GM23338 (cell line): Measurements from ENCODE around the gene SETD1A. TPM values are rescaled to one million over a fixed set of nuclear protein-coding genes. Genes with fewer than 3 reads are reported as not detected.

Experiments used
- ATAC-seq: fragments of 200-7000 bp; cut with Tn5 transposase; 3 replicates; pipeline ENCODE4 v1.9.1; 2020
- DNase-seq: peaks from one replicate; pipeline ENCODE4 v3.0.0-alpha.2; 2015; ENCODE audit warnings: low spot score
- H2AFZ ChIP-seq: fragments of 200-600 bp; sonication (generic); 2 replicates; pipeline ENCODE4 v1.8.0; 2016; ENCODE audit warnings: antibody characterized with exemption, mild to moderate bottlenecking, moderate library complexity
- H3F3A ChIP-seq: fragments of 200-600 bp; sonication (generic); replicated peaks from 2 replicates; pipeline ENCODE4 v1.8.0; 2017; ENCODE audit warnings: antibody characterized with exemption, mixed run types, low read depth
- H3K27ac ChIP-seq: fragments of 200-600 bp; sonication (generic); 2 replicates; pipeline ENCODE4 v1.6.1; 2016; ENCODE audit warnings: low read depth
- H3K27me3 ChIP-seq: fragments of 200-600 bp; sonication (generic); 2 replicates; pipeline ENCODE4 v1.8.0; 2016; ENCODE audit warnings: mild to moderate bottlenecking, mixed run types, moderate library complexity; ENCODE audit not compliant: insufficient read depth
- H3K36me3 ChIP-seq: fragments of 200-600 bp; sonication (generic); 2 replicates; pipeline ENCODE4 v1.8.0; 2016; ENCODE audit warnings: mild to moderate bottlenecking; ENCODE audit not compliant: insufficient read depth
- H3K4me1 ChIP-seq: fragments of 200-600 bp; sonication (generic); 2 replicates; pipeline ENCODE4 v1.8.0; 2016; ENCODE audit warnings: mild to moderate bottlenecking, moderate library complexity; ENCODE audit not compliant: insufficient read depth
- H3K4me2 ChIP-seq: fragments of 200-600 bp; sonication (generic); 2 replicates; pipeline ENCODE4 v1.7.1; 2017; ENCODE audit warnings: mixed run types
- H3K4me3 ChIP-seq: fragments of 200-600 bp; sonication (generic); 2 replicates; pipeline ENCODE4 v1.6.1; 2016; ENCODE audit warnings: mixed run types
- H3K79me2 ChIP-seq: fragments of 200-600 bp; sonication (generic); replicated peaks from 2 replicates; pipeline ENCODE4 v1.8.0; 2017; ENCODE audit warnings: mild to moderate bottlenecking; ENCODE audit not compliant: insufficient read depth
- H3K9me2 ChIP-seq: fragments of 200-600 bp; sonication (generic); 2 replicates; pipeline ENCODE4 v1.8.0; 2017; ENCODE audit not compliant: insufficient read depth
- H4K20me1 ChIP-seq: fragments of 200-600 bp; sonication (generic); replicated peaks from 2 replicates; pipeline ENCODE4 v1.8.0; 2017; ENCODE audit warnings: mild to moderate bottlenecking; ENCODE audit not compliant: insufficient read depth
- H3K27ac Mint-ChIP-seq: 2 replicates; pipeline ENCODE4 v1.8.0; 2020; ENCODE audit warnings: inconsistent platforms, mild to moderate bottlenecking, moderate library complexity, mixed read lengths
- H3K27me3 Mint-ChIP-seq: 3 replicates; pipeline ENCODE4 v1.8.0; 2022; ENCODE audit warnings: low read depth, mild to moderate bottlenecking, moderate library complexity, mixed read lengths, inconsistent platforms; ENCODE audit not compliant: insufficient read depth, poor library complexity
- H3K36me3 Mint-ChIP-seq: 3 replicates; pipeline ENCODE4 v1.8.0; 2021; ENCODE audit warnings: low read depth, mild to moderate bottlenecking, inconsistent platforms, moderate library complexity, mixed read lengths
- H3K4me1 Mint-ChIP-seq: 3 replicates; pipeline ENCODE4 v1.8.0; 2020; ENCODE audit warnings: mild to moderate bottlenecking, inconsistent platforms, mixed read lengths
- H3K4me3 Mint-ChIP-seq: 3 replicates; pipeline ENCODE4 v1.8.0; 2021; ENCODE audit warnings: moderate library complexity, mild to moderate bottlenecking, inconsistent platforms, mixed read lengths
- H3K9me3 Mint-ChIP-seq: 3 replicates; pipeline ENCODE4 v1.8.0; 2020; ENCODE audit warnings: moderate library complexity, mild to moderate bottlenecking, inconsistent platforms, mixed read lengths
- CREB1 ChIP-seq: fragments of 250-450 bp; sonication (Bioruptor Pico); IDR thresholded peaks from 2 replicates; pipeline ENCODE4 v1.5.0; 2020; ENCODE audit warnings: low read depth, mild to moderate bottlenecking, moderate library complexity
- CTCF ChIP-seq, 2 experiments: fragments of 200-600 bp in 1 of 2; sonication (generic) in 1 of 2; conservative IDR thresholded peaks; 2 replicates each; pipeline versions ENCODE4 v1.5.1 to v1.6.1; 2016 to 2017; ENCODE audit warnings: antibody characterized with exemption in 2 of 2, low read depth in 2 of 2, mild to moderate bottlenecking in 2 of 2, moderate library complexity in 1 of 2
- EZH2 ChIP-seq: fragments of 200-600 bp; sonication (generic); IDR thresholded peaks from one replicate; pipeline ENCODE4 v1.8.0; 2017; ENCODE audit warnings: antibody characterized with exemption, mild to moderate bottlenecking, low read depth; ENCODE audit not compliant: unreplicated experiment
- EZH2phosphoT487 ChIP-seq: fragments of 200-600 bp; sonication (generic); IDR thresholded peaks from one replicate; pipeline ENCODE4 v1.8.1; 2018; ENCODE audit warnings: antibody characterized with exemption; ENCODE audit not compliant: unreplicated experiment
- JUNB ChIP-seq: IDR thresholded peaks from one replicate; pipeline ENCODE4 v1.6.1; 2016; ENCODE audit warnings: antibody characterized with exemption; ENCODE audit not compliant: unreplicated experiment
- NANOG ChIP-seq: IDR thresholded peaks from 2 replicates; pipeline ENCODE4 v1.6.1; 2016; ENCODE audit warnings: antibody characterized with exemption, borderline replicate concordance
- POLR2AphosphoS5 ChIP-seq: IDR thresholded peaks from 2 replicates; pipeline ENCODE4 v1.6.1; 2016; ENCODE audit warnings: antibody characterized with exemption, low read depth
- STAT1 ChIP-seq: IDR thresholded peaks from one replicate; pipeline ENCODE4 v1.6.1; 2016; ENCODE audit warnings: antibody characterized with exemption; ENCODE audit not compliant: unreplicated experiment
- ZNF114 ChIP-seq: fragments of 250-450 bp; sonication (Bioruptor Pico); IDR thresholded peaks from 2 replicates; pipeline ENCODE4 v1.5.0; 2020; ENCODE audit warnings: mild to moderate bottlenecking, moderate library complexity
- ZNF331 ChIP-seq: fragments of 250-450 bp; sonication (Bioruptor Pico); IDR thresholded peaks from 2 replicates; pipeline ENCODE4 v1.5.0; 2020; ENCODE audit warnings: low read depth, mild to moderate bottlenecking, moderate library complexity
- polyA plus RNA-seq: library from polyadenylated mRNA; unstranded; fragments of >200 nt; fragmentation: Nextera tagmentation; extraction: Ambion mirVana; gene quantifications from 2 replicates; pipeline ENCODE4 v1.2.1, GENCODE V29; 2016
- total RNA-seq: library from RNA; depleted of rRNA; stranded (reverse); fragments of >200 nt; shearing (Covaris generic); gene quantifications from 2 replicates; pipeline ENCODE4 v1.2.3, GENCODE V29; 2014
- TF ChIP-seq, protein P1 (sequence below): IDR thresholded peaks from 2 replicates; pipeline ENCODE4 v1.6.1; 2016; ENCODE audit warnings: antibody characterized with exemption
- TF ChIP-seq, protein P2 (sequence below): fragments of 250-450 bp; sonication (Bioruptor Pico); IDR thresholded peaks from 2 replicates; pipeline ENCODE4 v1.5.0; 2020; ENCODE audit warnings: mild to moderate bottlenecking, moderate library complexity

The SETD1A gene
- total and polyA plus RNA-seq, 2 experiments from 2014 or later: 10.8 to 21.9 TPM

DNA sequence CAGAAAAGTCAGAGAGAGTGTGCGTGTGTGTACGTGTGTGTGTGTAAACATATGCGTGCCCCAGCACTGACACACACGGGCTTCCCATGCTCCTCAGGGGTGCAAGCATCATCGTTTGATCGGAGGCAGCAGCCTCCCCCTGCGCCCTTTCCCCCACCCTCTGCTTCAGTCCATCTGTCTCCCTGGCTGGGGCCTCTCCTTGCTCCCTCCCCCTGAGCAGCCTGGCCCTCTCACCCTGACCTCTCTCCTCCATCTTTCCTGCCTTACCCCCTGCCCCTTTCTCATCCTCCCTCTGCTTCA lies 48.5 kb downstream of the SETD1A start (continued):
- TF ChIP-seq CTCF (conservative IDR thresholded peaks at IDR 0.05; ENCODE audit: low read depth in 2 of 2): no peak
- no peak for TF ChIP-seq NANOG
- TF ChIP-seq EZH2: no peak
- no peak for TF ChIP-seq EZH2phosphoT487
- TF ChIP-seq STAT1: no peak
- TF ChIP-seq, protein P1, sequence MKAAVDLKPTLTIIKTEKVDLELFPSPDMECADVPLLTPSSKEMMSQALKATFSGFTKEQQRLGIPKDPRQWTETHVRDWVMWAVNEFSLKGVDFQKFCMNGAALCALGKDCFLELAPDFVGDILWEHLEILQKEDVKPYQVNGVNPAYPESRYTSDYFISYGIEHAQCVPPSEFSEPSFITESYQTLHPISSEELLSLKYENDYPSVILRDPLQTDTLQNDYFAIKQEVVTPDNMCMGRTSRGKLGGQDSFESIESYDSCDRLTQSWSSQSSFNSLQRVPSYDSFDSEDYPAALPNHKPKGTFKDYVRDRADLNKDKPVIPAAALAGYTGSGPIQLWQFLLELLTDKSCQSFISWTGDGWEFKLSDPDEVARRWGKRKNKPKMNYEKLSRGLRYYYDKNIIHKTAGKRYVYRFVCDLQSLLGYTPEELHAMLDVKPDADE: no peak

DNA sequence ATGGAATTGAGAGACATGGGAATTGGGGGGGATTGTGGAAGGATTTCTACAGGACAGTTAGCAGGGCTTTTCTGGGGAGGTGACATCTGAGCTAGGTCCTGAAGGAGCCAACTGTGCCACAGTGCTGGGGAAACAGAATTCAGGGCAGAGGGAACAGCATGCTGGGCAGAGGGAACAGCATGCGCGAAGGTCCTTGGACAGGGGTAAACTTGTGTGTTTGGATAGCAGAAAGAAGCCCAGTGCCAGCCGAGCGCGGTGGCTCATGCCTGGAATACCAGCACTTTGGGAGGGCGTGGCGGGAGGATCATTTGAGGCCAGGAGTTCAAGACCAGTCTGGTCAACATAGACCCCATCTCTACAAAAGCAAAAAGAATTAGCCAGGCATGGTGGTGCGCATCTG lies 49.0 kb downstream of the SETD1A start:
- no peak overlapping the region for H3K27ac ChIP-seq
- Mint-ChIP-seq H3K4me3 (no peak overlapping the region; the same call in 2 of the 3 replicates), H3K36me3 (no peaks in the 10 kb centered on the region; the same call in 2 of the 3 replicates)
- TF ChIP-seq POLR2AphosphoS5 (no peak), JUNB (no peak), CTCF (conservative IDR thresholded peaks at IDR 0.05; ENCODE audit: low read depth in 2 of 2) (no peak), EZH2phosphoT487 (no peak), NANOG (no peak), ZNF331 (CRISPR knock-in tag) (no peak), STAT1 (no peak), CREB1 (CRISPR knock-in tag) (no peak), EZH2 (no peak), ZNF114 (CRISPR knock-in tag) (no peak)
- TF ChIP-seq, protein P2, sequence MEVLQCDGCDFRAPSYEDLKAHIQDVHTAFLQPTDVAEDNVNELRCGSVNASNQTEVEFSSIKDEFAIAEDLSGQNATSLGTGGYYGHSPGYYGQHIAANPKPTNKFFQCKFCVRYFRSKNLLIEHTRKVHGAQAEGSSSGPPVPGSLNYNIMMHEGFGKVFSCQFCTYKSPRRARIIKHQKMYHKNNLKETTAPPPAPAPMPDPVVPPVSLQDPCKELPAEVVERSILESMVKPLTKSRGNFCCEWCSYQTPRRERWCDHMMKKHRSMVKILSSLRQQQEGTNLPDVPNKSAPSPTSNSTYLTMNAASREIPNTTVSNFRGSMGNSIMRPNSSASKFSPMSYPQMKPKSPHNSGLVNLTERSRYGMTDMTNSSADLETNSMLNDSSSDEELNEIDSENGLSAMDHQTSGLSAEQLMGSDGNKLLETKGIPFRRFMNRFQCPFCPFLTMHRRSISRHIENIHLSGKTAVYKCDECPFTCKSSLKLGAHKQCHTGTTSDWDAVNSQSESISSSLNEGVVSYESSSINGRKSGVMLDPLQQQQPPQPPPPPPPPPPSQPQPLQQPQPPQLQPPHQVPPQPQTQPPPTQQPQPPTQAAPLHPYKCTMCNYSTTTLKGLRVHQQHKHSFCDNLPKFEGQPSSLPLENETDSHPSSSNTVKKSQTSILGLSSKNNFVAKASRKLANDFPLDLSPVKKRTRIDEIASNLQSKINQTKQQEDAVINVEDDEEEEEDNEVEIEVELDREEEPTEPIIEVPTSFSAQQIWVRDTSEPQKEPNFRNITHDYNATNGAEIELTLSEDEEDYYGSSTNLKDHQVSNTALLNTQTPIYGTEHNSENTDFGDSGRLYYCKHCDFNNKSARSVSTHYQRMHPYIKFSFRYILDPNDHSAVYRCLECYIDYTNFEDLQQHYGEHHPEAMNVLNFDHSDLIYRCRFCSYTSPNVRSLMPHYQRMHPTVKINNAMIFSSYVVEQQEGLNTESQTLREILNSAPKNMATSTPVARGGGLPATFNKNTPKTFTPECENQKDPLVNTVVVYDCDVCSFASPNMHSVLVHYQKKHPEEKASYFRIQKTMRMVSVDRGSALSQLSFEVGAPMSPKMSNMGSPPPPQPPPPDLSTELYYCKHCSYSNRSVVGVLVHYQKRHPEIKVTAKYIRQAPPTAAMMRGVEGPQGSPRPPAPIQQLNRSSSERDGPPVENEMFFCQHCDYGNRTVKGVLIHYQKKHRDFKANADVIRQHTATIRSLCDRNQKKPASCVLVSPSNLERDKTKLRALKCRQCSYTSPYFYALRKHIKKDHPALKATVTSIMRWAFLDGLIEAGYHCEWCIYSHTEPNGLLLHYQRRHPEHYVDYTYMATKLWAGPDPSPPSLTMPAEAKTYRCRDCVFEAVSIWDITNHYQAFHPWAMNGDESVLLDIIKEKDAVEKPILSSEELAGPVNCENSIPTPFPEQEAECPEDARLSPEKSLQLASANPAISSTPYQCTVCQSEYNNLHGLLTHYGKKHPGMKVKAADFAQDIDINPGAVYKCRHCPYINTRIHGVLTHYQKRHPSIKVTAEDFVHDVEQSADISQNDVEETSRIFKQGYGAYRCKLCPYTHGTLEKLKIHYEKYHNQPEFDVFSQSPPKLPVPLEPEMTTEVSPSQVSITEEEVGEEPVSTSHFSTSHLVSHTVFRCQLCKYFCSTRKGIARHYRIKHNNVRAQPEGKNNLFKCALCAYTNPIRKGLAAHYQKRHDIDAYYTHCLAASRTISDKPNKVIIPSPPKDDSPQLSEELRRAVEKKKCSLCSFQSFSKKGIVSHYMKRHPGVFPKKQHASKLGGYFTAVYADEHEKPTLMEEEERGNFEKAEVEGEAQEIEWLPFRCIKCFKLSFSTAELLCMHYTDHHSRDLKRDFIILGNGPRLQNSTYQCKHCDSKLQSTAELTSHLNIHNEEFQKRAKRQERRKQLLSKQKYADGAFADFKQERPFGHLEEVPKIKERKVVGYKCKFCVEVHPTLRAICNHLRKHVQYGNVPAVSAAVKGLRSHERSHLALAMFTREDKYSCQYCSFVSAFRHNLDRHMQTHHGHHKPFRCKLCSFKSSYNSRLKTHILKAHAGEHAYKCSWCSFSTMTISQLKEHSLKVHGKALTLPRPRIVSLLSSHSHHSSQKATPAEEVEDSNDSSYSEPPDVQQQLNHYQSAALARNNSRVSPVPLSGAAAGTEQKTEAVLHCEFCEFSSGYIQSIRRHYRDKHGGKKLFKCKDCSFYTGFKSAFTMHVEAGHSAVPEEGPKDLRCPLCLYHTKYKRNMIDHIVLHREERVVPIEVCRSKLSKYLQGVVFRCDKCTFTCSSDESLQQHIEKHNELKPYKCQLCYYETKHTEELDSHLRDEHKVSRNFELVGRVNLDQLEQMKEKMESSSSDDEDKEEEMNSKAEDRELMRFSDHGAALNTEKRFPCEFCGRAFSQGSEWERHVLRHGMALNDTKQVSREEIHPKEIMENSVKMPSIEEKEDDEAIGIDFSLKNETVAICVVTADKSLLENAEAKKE (CRISPR knock-in tag): no peak
- TF ChIP-seq, protein P1: no peak

More for the DNA sequence above, 49.0 kb downstream of the SETD1A start:
- Histone ChIP-seq H3K4me1 (no peaks in the 10 kb centered on the region; the same call in 1 of the 2 replicates), H3K27me3 (no peaks in the 10 kb centered on the region), H3K36me3 (no peaks in the 10 kb centered on the region; the same call in 1 of the 2 replicates), H4K20me1 (0 out of 2 replicates have a peak, but pooled peaks cover 5% of the 10 kb centered on the region), H3K4me3 (no peak overlapping the region), H2AFZ (no peak overlapping the region), H3K4me2 (no peak overlapping the region), H3K9me2 (no peaks in the 10 kb centered on the region), H3F3A (no peaks in the 10 kb centered on the region), H3K79me2 (peaks cover 14% of the 10 kb centered on the region)
- DNase-seq (no peak), ATAC-seq (no peak)
- Mint-ChIP-seq H3K27ac (no peak overlapping the region), H3K27me3 (peaks cover 23% of the 10 kb centered on the region), H3K9me3 (no peaks in the 10 kb centered on the region; the same call in 2 of the 3 replicates), H3K4me1 (peaks cover 20% of the 10 kb centered on the region)
